H1 (cell line): Measurements from ENCODE around the gene MCC. TPM values are rescaled to one million over a fixed set of nuclear protein-coding genes. Genes with fewer than 3 reads are reported as not detected.

Experiments
- CTCF ChIA-PET: fragments of 300-600 bp; sonication (Branson Sonifier 250); formaldehyde crosslinking; loops from one replicate; lab custom pipeline; 2021; ENCODE audit not compliant: partially characterized antibody; lab: Charles Lee
- POLR2A ChIA-PET: fragments of 300-600 bp; sonication (Branson Sonifier 250); formaldehyde crosslinking; loops from one replicate; lab custom pipeline; 2021; ENCODE audit warnings: inconsistent platforms; ENCODE audit not compliant: partially characterized antibody; lab: Charles Lee
- DNase-seq, 2 experiments: peaks; one replicate each; pipeline versions ENCODE4 v3.0.0 to v3.0.0-alpha.2; 2010 to 2022; ENCODE audit warnings: low spot score in 2 of 2, low read depth in 1 of 2, mixed read lengths in 1 of 2
- FAIRE-seq: peaks from 2 replicates; lab custom pipeline; 2011; peaks lifted over from hg19 to GRCh38; lab: Jason Lieb, UNC
- H2AFZ ChIP-seq: 2 replicates; pipeline ENCODE4 v1.8.1; 2012; ENCODE audit warnings: low read length, inconsistent platforms
- H2AK5ac ChIP-seq: 2 replicates; pipeline ENCODE4 v1.6.1; 2013; ENCODE audit warnings: low read depth, low read length
- H2BK120ac ChIP-seq: replicated peaks from 2 replicates; pipeline ENCODE3; 2013; ENCODE audit warnings: low read depth, low read length, inconsistent platforms
- H2BK12ac ChIP-seq: 2 replicates; pipeline ENCODE4 v1.6.1; 2013; ENCODE audit warnings: low read depth, low read length
- H2BK15ac ChIP-seq: 2 replicates; pipeline ENCODE4 v1.6.1; 2013; ENCODE audit warnings: low read length
- H2BK20ac ChIP-seq: 2 replicates; pipeline ENCODE4 v1.6.1; 2013; ENCODE audit warnings: low read length
- H2BK5ac ChIP-seq: 2 replicates; pipeline ENCODE4 v1.6.1; 2013; ENCODE audit warnings: low read depth, low read length
- H3K14ac ChIP-seq: 2 replicates; pipeline ENCODE4 v1.6.1; 2013; ENCODE audit warnings: inconsistent platforms; ENCODE audit not compliant: insufficient read length
- H3K18ac ChIP-seq: 2 replicates; pipeline ENCODE4 v1.6.1; 2013; ENCODE audit warnings: low read length; ENCODE audit errors: extremely low read depth
- H3K23ac ChIP-seq: 2 replicates; pipeline ENCODE4 v1.6.1; 2013; ENCODE audit warnings: inconsistent platforms; ENCODE audit not compliant: insufficient read length
- H3K23me2 ChIP-seq: 2 replicates; pipeline ENCODE4 v1.6.1; 2013; ENCODE audit warnings: low read depth, low read length
- H3K27ac ChIP-seq: 2 replicates; pipeline ENCODE4 v1.6.1; 2011; ENCODE audit warnings: low read depth, low read length, inconsistent platforms
- H3K27me3 ChIP-seq, 4 experiments: replicated peaks in 1 of 4; 1 replicate in 1 of 4; 2 replicates in 3 of 4; pipeline versions ENCODE4 v1.6.1 to v1.8.1; 2011 to 2013; ENCODE audit warnings: low read length in 3 of 4, mild to moderate bottlenecking in 3 of 4, inconsistent platforms in 2 of 4, mixed read lengths in 2 of 4, moderate library complexity in 1 of 4; ENCODE audit not compliant: control insufficient read depth in 3 of 4, insufficient read depth in 3 of 4; ENCODE audit errors: extremely low read depth in 1 of 4
- H3K36me3 ChIP-seq, 4 experiments: 2 replicates each; pipeline versions ENCODE4 v1.6.1 to v1.8.1; 2011 to 2013; ENCODE audit warnings: mild to moderate bottlenecking in 4 of 4, low read length in 3 of 4, moderate library complexity in 2 of 4, control low read depth in 1 of 4, inconsistent platforms in 1 of 4; ENCODE audit not compliant: insufficient read depth in 4 of 4, control insufficient read depth in 2 of 4
- H3K4ac ChIP-seq: replicated peaks from 2 replicates; pipeline ENCODE3; 2013; ENCODE audit warnings: low read length, low read depth, mixed read lengths, inconsistent platforms; ENCODE audit not compliant: insufficient read length
- H3K4me1 ChIP-seq, 4 experiments: replicated peaks in 1 of 4; 1 replicate in 1 of 4; 2 replicates in 3 of 4; pipeline versions ENCODE4 v1.6.1 to v1.8.1; 2011 to 2013; ENCODE audit warnings: low read length in 3 of 4, inconsistent platforms in 2 of 4, mixed read lengths in 1 of 4; ENCODE audit not compliant: insufficient read depth in 4 of 4, control insufficient read depth in 3 of 4
- H3K4me2 ChIP-seq, 2 experiments: 2 replicates each; pipeline versions ENCODE4 v1.6.1 to v1.8.1; 2011 to 2013; ENCODE audit warnings: low read depth in 2 of 2, low read length in 2 of 2, control low read depth in 1 of 2, inconsistent platforms in 1 of 2, mild to moderate bottlenecking in 1 of 2; ENCODE audit not compliant: insufficient read depth in 1 of 2
- H3K4me3 ChIP-seq, 4 experiments: fragments of 200-600, 300-600 bp in 1 of 4; sonication (generic), shearing (Covaris generic), sonication (Bioruptor Twin) in 1 of 4; 2 replicates each; pipeline versions ENCODE4 v1.5.1 to v1.8.1; 2011 to 2016; ENCODE audit warnings: low read length in 4 of 4, low read depth in 3 of 4, control low read depth in 2 of 4, inconsistent platforms in 2 of 4, mild to moderate bottlenecking in 2 of 4, mixed read lengths in 1 of 4, moderate library complexity in 1 of 4; ENCODE audit not compliant: insufficient read depth in 2 of 4; ENCODE audit errors: extremely low read depth in 1 of 4
- H3K56ac ChIP-seq: replicated peaks from 2 replicates; pipeline ENCODE3; 2013; ENCODE audit warnings: low read depth, mild to moderate bottlenecking, mixed read lengths, low read length, inconsistent platforms; ENCODE audit not compliant: insufficient read length
- H3K79me1 ChIP-seq: 2 replicates; pipeline ENCODE4 v1.6.1; 2013; ENCODE audit warnings: low read depth, low read length, control low read depth
- H3K79me2 ChIP-seq, 2 experiments: 2 replicates each; pipeline versions ENCODE4 v1.6.1 to v1.8.1; 2012 to 2013; ENCODE audit warnings: low read length in 2 of 2, mild to moderate bottlenecking in 2 of 2, inconsistent platforms in 1 of 2; ENCODE audit not compliant: insufficient read depth in 2 of 2, control insufficient read depth in 1 of 2
- H3K9ac ChIP-seq, 4 experiments: replicated peaks in 1 of 4; 1 replicate in 1 of 4; 2 replicates in 3 of 4; pipeline versions ENCODE4 v1.6.1 to v1.8.1; 2011 to 2013; ENCODE audit warnings: low read depth in 3 of 4, low read length in 3 of 4, control low read depth in 2 of 4, mild to moderate bottlenecking in 2 of 4, moderate library complexity in 2 of 4, inconsistent platforms in 1 of 4; ENCODE audit errors: extremely low read depth in 1 of 4
- H3K9me3 ChIP-seq, 2 experiments: 2 replicates each; pipeline versions ENCODE4 v1.6.1 to v1.8.1; 2012 to 2013; ENCODE audit warnings: mild to moderate bottlenecking in 2 of 2, moderate library complexity in 2 of 2, control low read depth in 1 of 2, inconsistent platforms in 1 of 2, low read depth in 1 of 2, low read length in 1 of 2, mixed read lengths in 1 of 2; ENCODE audit not compliant: insufficient read depth in 2 of 2
- H4K20me1 ChIP-seq, 2 experiments: replicated peaks in 1 of 2; 2 replicates each; pipeline versions ENCODE3 to v1.8.1; 2011 to 2013; ENCODE audit warnings: inconsistent platforms in 2 of 2, low read length in 2 of 2, mild to moderate bottlenecking in 1 of 2; ENCODE audit not compliant: insufficient read depth in 2 of 2, control insufficient read depth in 1 of 2
- H4K5ac ChIP-seq: 2 replicates; pipeline ENCODE4 v1.6.1; 2013; ENCODE audit warnings: low read length, low read depth, mixed read lengths, inconsistent platforms; ENCODE audit not compliant: insufficient read length
- H4K8ac ChIP-seq: 2 replicates; pipeline ENCODE4 v1.8.0; 2013; ENCODE audit warnings: mild to moderate bottlenecking, moderate library complexity, low read length, inconsistent platforms; ENCODE audit not compliant: insufficient read depth; ENCODE audit errors: extremely low read depth
- H4K91ac ChIP-seq: replicated peaks from 2 replicates; pipeline ENCODE3; 2013; ENCODE audit warnings: low read length, mixed read lengths, inconsistent platforms; ENCODE audit not compliant: insufficient read length
- CTCF ChIP-seq, 3 experiments: IDR thresholded peaks; 1 replicate in 2 of 3; 2 replicates in 1 of 3; pipeline versions ENCODE4 v1.5.1 to v1.6.1; 2011; ENCODE audit warnings: low read length in 3 of 3, mild to moderate bottlenecking in 3 of 3, inconsistent platforms in 2 of 3, low read depth in 1 of 3, moderate library complexity in 1 of 3; ENCODE audit not compliant: insufficient read depth in 1 of 3; ENCODE audit errors: control extremely low read depth in 1 of 3
- GABPA ChIP-seq: IDR thresholded peaks from 2 replicates; pipeline ENCODE4 v1.6.1; 2011; ENCODE audit warnings: mild to moderate bottlenecking, low read length, moderate library complexity, borderline replicate concordance; ENCODE audit not compliant: insufficient read depth
- SRF ChIP-seq: IDR thresholded peaks from 2 replicates; pipeline ENCODE4 v1.6.1; 2011; ENCODE audit warnings: mild to moderate bottlenecking, low read depth, low read length, moderate library complexity
- WGBS, 2 experiments: shearing (Covaris generic) in 1 of 2; methylation state at CpG; one replicate each; pipeline versions ENCODE4 v1.1.6 to v1.1.7; 2013 to 2015; ENCODE audit warnings: low lambda C conversion rate in 2 of 2, mixed read lengths in 2 of 2, inconsistent platforms in 1 of 2, low coverage in 1 of 2, missing lambda C conversion rate in 1 of 2; ENCODE audit not compliant: insufficient replicate concordance in 2 of 2, insufficient coverage in 1 of 2, insufficient read length in 1 of 2; ENCODE audit errors: extremely low coverage in 1 of 2, missing lambda C conversion rate in 1 of 2; 5-methylcytosine and 5-hydroxymethylcytosine counted together
- polyA plus RNA-seq, 7 experiments: library from polyadenylated mRNA; depleted of rRNA in 3 of 7; stranded (reverse) in 5 of 7; unstranded in 2 of 7; fragments of >200 nt in 5 of 7; fragments of 200-250 nt in 2 of 7; gene quantifications; 1 replicate in 5 of 7; 2 replicates in 1 of 7; 4 replicates in 1 of 7; pipeline versions ENCODE4 v1.2.1 to v1.2.3, GENCODE V29; 2011 to 2013; ENCODE audit warnings: missing spikeins in 2 of 7, mixed read lengths in 2 of 7
- total RNA-seq: library from RNA; stranded (reverse); fragmentation: NEBNext Ultra II Directional; extraction: Animal tissue kit (Norgen Biotek cat#: 25700); gene quantifications from 2 replicates; pipeline ENCODE4 v1.2.1, GENCODE V29; 2021

MCC gene
- total and polyA plus RNA-seq, 2 of the 8 experiments (the other 6 are each of a cell fraction or from before 2014, with no cell fraction given) = 2.6 to 18.3 TPM

- H2BK15ac ChIP-seq = no peak overlapping the region
- H2BK5ac ChIP-seq = no peak overlapping the region
- no peak overlapping the region for H3K56ac ChIP-seq
- H3K9ac ChIP-seq = no peak overlapping the region
- H2BK20ac ChIP-seq = no peak overlapping the region
- WGBS, 2 experiments = 75% methylated on average over 3 of the region's 3 CpGs; no CpG with 5 or more reads in 1 of the 2 experiments
- H3K23me2 ChIP-seq = no peaks in the 10 kb centered on the region; the same call in 1 of the 2 replicates
- CTCF ChIA-PET = interaction anchor here (0.7 to 1.6 kb wide), 5 partner anchors 11 to 526 kb away, joined by 3 to 4 read pairs (median 4); no protein-coding TSS in a partner anchor
- no peak overlapping the region for H3K4me2 ChIP-seq
- H4K5ac ChIP-seq = no peak overlapping the region
- no peak overlapping the region for H2BK12ac ChIP-seq
- no peak for FAIRE-seq
- H3K18ac ChIP-seq = no peak overlapping the region
- H2BK120ac ChIP-seq = no peak overlapping the region
- no peaks in the 10 kb centered on the region for H3K9me3 ChIP-seq
- POLR2A ChIA-PET = no interaction called here
- H3K27me3 ChIP-seq = no peaks in the 10 kb centered on the region
- H3K14ac ChIP-seq = no peak overlapping the region
- no peaks in the 10 kb centered on the region for H4K20me1 ChIP-seq
- no peak overlapping the region for H3K27ac ChIP-seq
- H3K79me2 ChIP-seq = no peaks in the 10 kb centered on the region
- H3K4ac ChIP-seq = no peak overlapping the region
- no peak overlapping the region for H3K23ac ChIP-seq
- no peak overlapping the region for H2AK5ac ChIP-seq
- no peak overlapping the region for H4K8ac ChIP-seq
- TF ChIP-seq CTCF (IDR thresholded peaks at IDR 0.05; ENCODE audit: control extremely low read depth in 1 of 3, insufficient read depth in 1 of 3, low read depth in 1 of 3, low read length in 3 of 3) = peak in 1 of 3 experiments; percentile 15; a peak in 2 of 4 replicates
- TF ChIP-seq SRF = no peak
- TF ChIP-seq GABPA = no peak
- no peaks in the 10 kb centered on the region for H3K36me3 ChIP-seq
- H4K91ac ChIP-seq = no peak overlapping the region
- H3K79me1 ChIP-seq = no peaks in the 10 kb centered on the region
- no peak overlapping the region for H2AFZ ChIP-seq
- no peak for DNase-seq
- no peak overlapping the region for H3K4me3 ChIP-seq
- no peaks in the 10 kb centered on the region for H3K4me1 ChIP-seq
These were observed 60.2 kb downstream of the MCC start for GRCh38 chr5:113427871-113428574.
